ENCODE data around the gene HS3ST3A1. TPM values are rescaled to one million over a fixed set of nuclear protein-coding genes. Genes with fewer than 3 reads are reported as not detected.

Gene HS3ST3A1
- total and polyA plus RNA-seq, 2 of the 8 experiments (the other 6 are each of a cell fraction or from before 2014, with no cell fraction given) = 5.4 to 5.7 TPM

GRCh38 chr17:13462146-13462545 lies 139.6 kb downstream of the HS3ST3A1 start (continued):
- TF ChIP-seq CHD7 (IDR thresholded peaks at IDR 0.05; ENCODE audit: insufficient replicate concordance, low read length) = no peak
- no peak for TF ChIP-seq RNF2 (IDR thresholded peaks at IDR 0.05; ENCODE audit: borderline replicate concordance, low read depth, low read length, missing control alignments, poor library complexity, severe bottlenecking)
- TF ChIP-seq KDM5A (IDR thresholded peaks at IDR 0.05; ENCODE audit: low read length) = no peak
- TF ChIP-seq NANOG (IDR thresholded peaks at IDR 0.05; ENCODE audit: insufficient read depth, low read depth, low read length, poor library complexity, severe bottlenecking) = no peak
- TF ChIP-seq SP1 (IDR thresholded peaks at IDR 0.05; ENCODE audit: low read depth, low read length) = no peak
- TF ChIP-seq CTBP2 (IDR thresholded peaks at IDR 0.05; ENCODE audit: borderline replicate concordance, insufficient read depth, insufficient read length, low read length) = no peak
- no peak for TF ChIP-seq BCL11A (IDR thresholded peaks at IDR 0.05; ENCODE audit: low read depth in 2 of 2, low read length in 2 of 2)
- no peak for TF ChIP-seq SRF (IDR thresholded peaks at IDR 0.05; ENCODE audit: low read depth, low read length)
- TF ChIP-seq JUND (IDR thresholded peaks at IDR 0.05; ENCODE audit: low read length) = no peak
- TF ChIP-seq NRF1 (IDR thresholded peaks at IDR 0.05; ENCODE audit: low read depth, low read length) = no peak
